IPS-NIHi7 (cell line): ENCODE results near the gene INSIG1.
A peak's percentile ranks its signal among the peaks of the same experiment; 100 is the strongest.

Experiments used
- DNase-seq: peaks from one replicate; pipeline ENCODE4 v3.0.0; 2012; ENCODE audit warnings: mixed read lengths; ENCODE audit errors: extremely low spot score

INSIG1 gene

GRCh38 chr7:155285423-155285822 lies 12.3 kb upstream of the INSIG1 start:
- DNase-seq: no peak

GRCh38 chr7:155285833-155286232 lies 11.8 kb upstream of the INSIG1 start:
- no peak for DNase-seq

DNA sequence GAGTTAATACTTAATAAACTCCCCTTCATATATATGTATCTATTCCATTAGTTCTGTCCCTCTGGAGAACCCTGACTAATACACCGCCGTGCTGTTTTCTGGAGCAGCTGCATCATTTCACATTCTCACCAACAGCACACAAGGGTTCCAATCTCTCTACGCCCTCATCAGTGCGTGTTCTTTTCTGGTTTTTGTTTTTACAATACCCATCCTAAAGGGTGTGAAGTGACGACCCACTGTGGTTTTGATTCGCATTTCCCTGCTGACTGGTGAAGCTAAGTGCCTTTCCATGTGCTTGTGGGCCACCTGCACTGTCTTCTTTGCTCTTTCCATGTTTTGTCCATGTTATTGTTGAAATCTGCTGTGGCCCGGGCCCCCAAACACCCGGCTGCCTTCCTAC lies 11.0 kb upstream of the INSIG1 start:
- no peak for DNase-seq

- DNase-seq: no peak
These were observed 10.3 kb upstream of the INSIG1 start for GRCh38 chr7:155287284-155287935.

- DNase-seq: no peak
These were observed 9.6 kb upstream of the INSIG1 start for GRCh38 chr7:155288055-155288454.

GRCh38 chr7:155289107-155289506 lies 8.6 kb upstream of the INSIG1 start:
- DNase-seq: no peak

- DNase-seq: no peak
These were observed 7.7 kb upstream of the INSIG1 start for GRCh38 chr7:155289949-155290501.

- no peak for DNase-seq
These were observed 6.6 kb upstream of the INSIG1 start for GRCh38 chr7:155291045-155291530.

DNA sequence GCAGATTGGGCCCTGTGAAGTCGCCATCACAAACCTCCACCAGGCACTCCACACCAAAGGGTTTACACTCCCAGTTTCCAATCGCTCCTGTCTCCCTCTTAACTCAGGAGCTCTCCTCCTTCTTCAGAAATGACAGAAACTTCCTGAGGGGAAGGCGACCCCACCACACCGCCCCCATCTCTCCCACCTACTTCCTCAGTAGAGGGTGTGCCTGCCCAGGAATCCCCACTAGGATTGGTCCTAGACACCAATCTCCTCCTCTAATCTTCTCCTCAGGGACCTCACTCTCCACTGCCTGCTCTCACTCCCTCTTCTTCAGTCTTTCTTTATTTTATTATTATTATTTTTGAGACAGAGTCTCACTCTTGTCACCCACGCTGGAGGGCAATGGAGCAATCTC lies 5.9 kb upstream of the INSIG1 start:
- no peak for DNase-seq

- no peak for DNase-seq
These were observed 4.9 kb upstream of the INSIG1 start for GRCh38 chr7:155292680-155293226.

DNA sequence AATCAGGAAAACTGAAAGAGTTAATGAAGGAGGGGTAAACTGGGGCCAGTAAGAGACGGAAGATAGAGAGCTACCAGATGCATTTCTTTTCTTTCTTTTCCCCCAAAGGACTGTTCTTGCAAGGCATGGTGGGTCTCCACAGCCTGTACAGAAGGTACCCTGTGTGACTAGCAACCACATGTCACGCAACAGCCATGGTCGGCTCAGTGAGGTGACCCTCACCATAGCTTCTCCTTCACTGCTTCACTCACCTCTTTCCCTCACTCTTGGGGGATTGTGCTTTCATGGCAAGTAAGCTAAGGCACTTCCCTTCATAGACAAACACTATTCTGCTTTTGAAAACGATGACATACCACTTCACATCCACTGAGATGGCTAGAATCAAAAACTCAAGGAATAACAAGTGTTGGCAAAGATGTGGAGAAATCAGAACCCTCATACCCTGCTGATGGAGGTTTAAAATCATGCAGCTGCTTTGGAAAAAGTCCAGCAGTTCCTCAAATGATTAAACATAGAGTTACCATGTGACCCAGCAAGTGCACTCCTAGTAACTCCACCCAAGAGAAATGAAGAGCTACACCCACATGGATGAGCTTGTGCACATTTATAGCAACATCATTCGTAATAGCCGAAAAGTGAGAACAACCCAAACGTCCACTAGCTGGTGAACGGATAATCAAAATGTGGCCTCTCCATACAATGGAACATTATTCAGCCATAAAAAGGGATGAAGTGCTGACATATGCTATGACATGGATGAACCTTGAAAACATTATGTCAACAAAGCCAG lies 3.8 kb upstream of the INSIG1 start:
- DNase-seq: no peak

DNA sequence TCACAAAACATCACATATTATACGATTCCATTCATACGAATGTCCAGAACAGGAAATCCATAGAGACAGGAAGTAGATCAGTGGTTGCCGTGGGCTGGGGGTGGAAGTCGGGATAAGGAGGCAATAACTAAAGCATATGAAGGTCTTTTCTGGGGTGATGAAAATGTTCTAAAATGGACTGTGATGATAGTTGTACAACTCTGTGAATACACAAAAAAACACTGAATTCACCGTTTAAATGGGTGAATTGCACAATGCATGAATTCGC lies 3.2 kb upstream of the INSIG1 start:
- DNase-seq: no peak

DNA sequence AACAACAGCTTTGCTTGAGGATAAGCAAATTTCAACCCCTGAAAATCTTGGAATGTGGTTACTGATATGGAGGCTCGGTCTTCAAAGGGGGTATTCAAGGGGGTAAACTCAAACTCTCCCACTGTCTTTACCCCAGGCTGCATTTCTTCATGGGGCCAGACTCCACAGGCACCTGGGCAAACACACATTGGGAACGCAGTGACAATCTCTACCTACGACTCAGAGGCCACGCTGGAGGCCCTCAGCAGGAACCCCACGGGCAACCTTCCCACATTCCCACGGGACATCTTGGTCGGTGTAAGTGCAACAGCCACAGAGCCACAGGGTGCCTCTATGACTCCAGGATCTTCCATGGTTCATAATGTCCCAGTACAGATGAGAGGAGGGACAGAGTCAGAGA lies 2.2 kb upstream of the INSIG1 start:
- DNase-seq: no peak

DNA sequence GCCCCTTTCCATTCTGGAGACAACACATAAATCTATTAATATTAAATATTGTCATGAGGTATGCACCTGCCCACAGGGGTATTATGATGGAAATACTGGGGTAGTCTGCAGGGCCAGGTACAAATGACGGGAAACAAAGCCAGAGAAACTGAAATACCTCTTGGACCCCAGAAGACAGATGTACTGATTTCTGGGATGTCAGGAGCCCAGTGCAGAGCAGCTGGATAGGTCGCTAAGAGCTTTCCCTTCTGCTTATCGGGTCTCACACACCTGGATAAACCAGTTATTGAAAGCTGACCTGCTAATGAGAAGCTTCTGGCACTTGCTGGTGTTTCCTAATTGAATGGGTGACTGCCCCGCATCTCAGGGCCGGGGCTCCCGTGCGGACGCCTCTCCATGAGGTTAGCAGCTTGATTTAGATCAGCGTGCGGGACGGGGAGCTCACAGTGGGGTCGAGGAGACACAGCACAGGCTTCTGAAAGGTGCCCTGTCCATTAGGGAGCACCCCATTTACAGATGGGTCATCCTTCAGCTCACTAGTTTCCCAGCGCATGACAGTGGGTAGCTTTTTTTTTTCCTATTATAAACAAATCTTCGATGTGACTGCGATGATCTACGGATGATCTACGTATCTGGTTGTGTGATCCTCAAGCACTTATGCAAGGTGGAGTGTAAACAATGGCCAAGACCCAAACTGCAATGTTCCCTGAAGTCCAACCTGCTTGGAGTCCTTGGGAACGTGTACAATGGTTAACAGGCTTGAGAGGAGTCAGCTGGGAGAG lies 1.5 kb upstream of the INSIG1 start:
- DNase-seq: no peak

GRCh38 chr7:155296788-155297516 lies 726 bp upstream of the INSIG1 start:
- DNase-seq: peak; percentile 43

GRCh38 chr7:155298288-155298833 lies 683 bp downstream of the INSIG1 start:
- DNase-seq: no peak

DNA sequence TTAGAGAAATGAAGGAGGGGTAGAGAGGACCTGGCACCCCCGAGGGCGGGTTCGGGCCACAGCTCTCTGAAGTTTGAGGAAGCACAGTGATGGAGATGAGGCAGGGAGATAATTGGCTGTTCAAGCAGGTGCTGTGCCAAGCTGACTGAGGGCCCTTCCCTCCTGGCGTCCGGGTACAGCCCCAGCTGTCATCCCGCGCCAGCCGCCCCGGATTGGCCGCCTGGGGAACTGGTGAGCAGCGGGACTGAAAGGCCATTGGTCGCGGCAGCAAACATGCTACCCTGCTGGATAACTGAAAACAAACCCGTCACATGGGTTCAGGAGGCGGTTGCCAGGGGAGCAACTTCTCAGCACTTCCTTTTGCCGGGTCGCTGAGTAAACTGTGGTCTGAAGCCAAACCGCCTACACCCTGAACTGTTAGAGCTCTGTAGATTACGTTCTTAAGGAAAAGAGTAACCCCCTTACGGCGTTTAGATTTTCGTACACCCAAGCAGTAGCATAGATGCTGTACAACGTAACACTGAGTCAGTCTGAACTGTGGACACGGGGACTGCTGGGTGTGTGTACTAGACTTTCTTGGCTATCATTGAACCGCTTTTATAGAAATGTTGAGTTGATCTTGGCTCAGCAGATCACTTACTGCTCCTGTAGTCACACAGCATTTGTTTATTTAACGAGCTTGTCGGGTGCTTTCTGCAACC lies 1.3 kb downstream of the INSIG1 start:
- DNase-seq: peak; percentile 96

DNA sequence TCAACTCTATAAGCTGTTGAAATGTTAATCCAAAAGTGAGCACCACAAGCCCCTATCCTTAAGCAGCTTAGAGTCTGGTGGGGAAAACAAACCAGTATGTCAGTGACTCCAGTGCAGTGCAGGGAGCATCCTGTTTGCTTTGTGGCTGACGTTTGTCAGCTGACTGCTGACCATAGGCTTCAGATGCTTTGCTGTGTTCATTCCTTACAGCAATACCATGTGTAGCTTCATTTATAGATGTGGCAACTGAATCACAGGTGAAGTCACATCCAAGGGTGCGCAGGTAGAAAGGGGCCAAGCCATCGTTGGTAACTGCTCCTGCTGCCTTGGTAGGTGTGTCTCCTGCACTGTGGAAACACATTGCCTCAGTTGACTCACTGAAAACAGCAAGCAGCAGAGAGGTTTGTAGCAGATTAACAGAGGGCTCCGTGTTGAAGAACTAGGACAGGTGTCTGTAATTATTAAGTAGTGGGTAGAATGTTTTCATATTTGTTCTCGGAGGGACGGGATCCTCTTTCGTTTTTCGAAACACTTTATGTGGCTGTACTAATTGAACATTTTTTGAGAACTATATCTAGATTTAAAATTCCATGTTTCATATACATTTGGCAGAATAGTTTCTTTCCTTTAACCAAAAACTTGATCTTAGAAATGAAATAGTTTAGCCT lies 2.0 kb downstream of the INSIG1 start:
- DNase-seq: no peak

GRCh38 chr7:155300641-155301452 lies 3.2 kb downstream of the INSIG1 start:
- no peak for DNase-seq
